Duodenal mucosa (tissue), 2 donors: ENCODE data around the gene STEAP1.
A peak's percentile ranks its signal among the peaks of the same experiment; 100 is the strongest.

Source experiments
- H3K27ac ChIP-seq: one replicate; pipeline ENCODE4 v1.7.0; 2013; ENCODE audit warnings: low read depth, low read length
- H3K27me3 ChIP-seq, 2 donors: one replicate each; pipeline ENCODE4 v1.7.0; 2013; ENCODE audit warnings: low read length in 2 of 2, control low read depth in 1 of 2; ENCODE audit not compliant: insufficient read depth in 2 of 2, control insufficient read depth in 1 of 2
- H3K36me3 ChIP-seq, 2 donors: one replicate each; pipeline ENCODE4 v1.7.0; 2013; ENCODE audit warnings: low read length in 2 of 2, control low read depth in 1 of 2; ENCODE audit not compliant: insufficient read depth in 2 of 2, control insufficient read depth in 1 of 2
- H3K4me1 ChIP-seq, 2 donors: one replicate each; pipeline ENCODE4 v1.7.0; 2013; ENCODE audit warnings: low read length in 2 of 2, control low read depth in 1 of 2; ENCODE audit not compliant: insufficient read depth in 2 of 2, control insufficient read depth in 1 of 2
- H3K4me3 ChIP-seq, 2 donors: one replicate each; pipeline ENCODE4 v1.7.0; 2013; ENCODE audit warnings: low read length in 2 of 2, low read depth in 1 of 2
- H3K9ac ChIP-seq, 2 donors: one replicate each; pipeline ENCODE4 v1.7.0; 2013; ENCODE audit warnings: low read length in 2 of 2, low read depth in 1 of 2
- H3K9me3 ChIP-seq, 2 donors: one replicate each; pipeline ENCODE4 v1.7.0; 2013; ENCODE audit warnings: low read length in 2 of 2, control low read depth in 1 of 2; ENCODE audit not compliant: control insufficient read depth in 1 of 2

The STEAP1 gene

DNA sequence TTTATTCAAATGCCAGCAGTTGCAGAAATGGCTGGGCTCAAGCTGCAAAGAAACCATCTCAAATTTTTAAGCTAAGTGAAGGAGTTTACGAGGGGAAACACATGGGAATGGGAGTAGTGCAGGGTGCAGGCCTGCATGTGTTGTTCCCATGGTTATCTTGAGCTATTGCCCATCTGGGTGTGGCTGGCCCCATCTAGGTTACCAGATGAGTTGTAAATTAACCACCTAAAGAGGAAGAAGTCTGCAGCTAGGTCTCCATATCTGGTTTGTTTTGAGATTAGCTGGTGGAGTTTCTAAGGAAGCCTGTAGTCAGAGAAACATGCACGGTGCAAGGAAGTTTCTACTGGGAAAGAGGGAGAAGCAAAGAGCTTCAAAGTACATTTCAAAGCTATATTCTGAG, 34.0 kb downstream of the STEAP1 start:
- Histone ChIP-seq H3K4me1 (peaks cover 0 to 4% of the 10 kb centered on the region in 2 donors), H3K4me3 (no peak overlapping the region), H3K27me3 (no peaks in the 10 kb centered on the region), H3K36me3 (no peaks in the 10 kb centered on the region), H3K9me3 (peaks cover 3 to 16% of the 10 kb centered on the region in 2 donors), H3K27ac (no peak overlapping the region), H3K9ac (no peak overlapping the region)

DNA sequence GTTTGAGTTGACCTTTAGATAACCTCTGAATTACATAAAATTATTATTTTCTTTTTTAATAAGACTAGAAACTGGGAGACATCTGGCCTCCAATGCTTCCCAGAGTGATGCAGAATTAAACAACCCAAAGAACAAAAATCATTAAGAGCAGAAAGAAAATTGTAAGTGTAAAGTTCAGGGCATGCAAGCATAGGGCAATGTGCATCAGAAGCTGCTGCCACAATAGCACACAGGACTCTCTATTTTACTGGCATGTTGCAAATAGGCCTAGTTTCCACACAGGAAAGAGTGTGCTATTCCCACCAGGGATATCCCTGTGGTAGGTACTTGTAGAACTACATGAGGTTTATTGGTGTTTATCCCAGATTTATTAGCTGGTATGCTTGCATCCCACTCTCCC, 36.7 kb downstream of the STEAP1 start:
- H3K4me1 ChIP-seq, result peaks cover 0 to 8% of the 10 kb centered on the region in 2 donors
- no peaks in the 10 kb centered on the region for H3K27me3 ChIP-seq
- no peak overlapping the region for H3K27ac ChIP-seq
- peaks cover 3 to 16% of the 10 kb centered on the region in 2 donors for H3K9me3 ChIP-seq
- H3K36me3 ChIP-seq, result no peaks in the 10 kb centered on the region
- H3K4me3 ChIP-seq, result no peak overlapping the region
- H3K9ac ChIP-seq, result no peak overlapping the region

DNA sequence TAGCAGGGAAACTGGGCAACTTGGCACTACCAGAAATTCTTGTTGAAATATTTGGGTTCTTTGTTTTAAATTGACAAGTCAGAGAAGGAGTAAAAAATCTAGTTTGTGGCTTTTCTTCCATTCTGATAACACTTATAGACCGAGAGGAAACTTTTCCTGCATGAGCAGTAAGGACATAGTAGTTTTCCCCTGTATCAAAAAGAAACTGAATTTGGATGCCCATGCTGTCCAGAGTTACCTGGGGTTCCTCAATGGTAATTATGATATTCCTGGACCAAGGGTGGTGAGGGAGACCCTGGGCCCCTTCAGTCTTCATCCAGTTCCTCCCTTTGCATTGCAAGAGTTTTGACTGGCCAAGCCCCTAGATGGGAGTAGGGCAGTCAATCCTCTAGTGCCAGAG, 37.4 kb downstream of the STEAP1 start:
- H3K4me1 ChIP-seq, result peaks cover 0 to 8% of the 10 kb centered on the region in 2 donors
- H3K9me3 ChIP-seq, result peaks cover 3 to 16% of the 10 kb centered on the region in 2 donors
- no peak overlapping the region for H3K4me3 ChIP-seq
- H3K27ac ChIP-seq, result no peak overlapping the region
- no peaks in the 10 kb centered on the region for H3K36me3 ChIP-seq
- H3K9ac ChIP-seq, result no peak overlapping the region
- no peaks in the 10 kb centered on the region for H3K27me3 ChIP-seq

DNA sequence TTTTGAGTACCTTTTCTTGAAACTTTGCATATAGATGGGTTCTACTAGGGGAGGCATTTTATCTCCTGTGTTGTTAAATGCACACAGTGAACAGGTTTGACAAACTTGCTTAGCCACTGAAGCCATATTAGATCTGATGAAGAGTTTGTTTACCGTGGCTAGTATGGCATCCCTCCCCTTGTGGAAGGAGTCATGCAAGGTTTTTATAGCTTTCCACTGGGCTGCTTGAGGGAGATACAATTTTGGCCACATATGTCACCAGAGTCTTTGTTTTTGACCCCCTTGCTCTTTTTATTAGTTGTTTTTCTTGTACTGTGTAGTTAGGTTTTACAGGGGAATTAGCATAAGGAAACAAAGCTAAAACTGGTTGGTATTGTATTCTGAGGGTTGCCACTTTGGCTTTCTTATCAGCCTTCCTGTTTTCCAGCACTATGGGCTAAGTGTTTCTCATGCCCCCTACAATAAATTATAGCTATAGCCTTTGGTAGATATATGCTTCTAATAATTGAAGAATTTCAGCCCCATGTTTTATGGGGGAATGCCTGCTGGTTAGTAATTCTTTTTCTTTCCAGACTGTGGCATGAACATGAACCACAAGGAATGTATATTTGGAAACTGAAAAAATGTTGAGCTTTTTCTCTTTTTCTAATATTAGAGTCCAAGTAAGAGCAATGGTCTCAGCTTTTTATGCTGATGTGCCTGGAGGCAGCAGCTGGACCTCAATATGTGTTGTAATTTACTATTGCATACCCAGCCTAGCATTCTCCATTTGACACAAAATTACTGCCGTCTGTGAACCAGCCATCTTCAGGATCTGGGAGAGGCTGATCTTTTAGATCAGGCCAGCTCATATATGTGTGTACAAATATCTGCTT, 38.8 kb downstream of the STEAP1 start:
- Histone ChIP-seq H3K27ac (no peak overlapping the region), H3K27me3 (no peaks in the 10 kb centered on the region), H3K4me3 (no peak overlapping the region), H3K36me3 (no peaks in the 10 kb centered on the region), H3K9ac (no peak overlapping the region), H3K4me1 (peaks cover 0 to 6% of the 10 kb centered on the region in 2 donors), H3K9me3 (peaks cover 3 to 16% of the 10 kb centered on the region in 2 donors)

DNA sequence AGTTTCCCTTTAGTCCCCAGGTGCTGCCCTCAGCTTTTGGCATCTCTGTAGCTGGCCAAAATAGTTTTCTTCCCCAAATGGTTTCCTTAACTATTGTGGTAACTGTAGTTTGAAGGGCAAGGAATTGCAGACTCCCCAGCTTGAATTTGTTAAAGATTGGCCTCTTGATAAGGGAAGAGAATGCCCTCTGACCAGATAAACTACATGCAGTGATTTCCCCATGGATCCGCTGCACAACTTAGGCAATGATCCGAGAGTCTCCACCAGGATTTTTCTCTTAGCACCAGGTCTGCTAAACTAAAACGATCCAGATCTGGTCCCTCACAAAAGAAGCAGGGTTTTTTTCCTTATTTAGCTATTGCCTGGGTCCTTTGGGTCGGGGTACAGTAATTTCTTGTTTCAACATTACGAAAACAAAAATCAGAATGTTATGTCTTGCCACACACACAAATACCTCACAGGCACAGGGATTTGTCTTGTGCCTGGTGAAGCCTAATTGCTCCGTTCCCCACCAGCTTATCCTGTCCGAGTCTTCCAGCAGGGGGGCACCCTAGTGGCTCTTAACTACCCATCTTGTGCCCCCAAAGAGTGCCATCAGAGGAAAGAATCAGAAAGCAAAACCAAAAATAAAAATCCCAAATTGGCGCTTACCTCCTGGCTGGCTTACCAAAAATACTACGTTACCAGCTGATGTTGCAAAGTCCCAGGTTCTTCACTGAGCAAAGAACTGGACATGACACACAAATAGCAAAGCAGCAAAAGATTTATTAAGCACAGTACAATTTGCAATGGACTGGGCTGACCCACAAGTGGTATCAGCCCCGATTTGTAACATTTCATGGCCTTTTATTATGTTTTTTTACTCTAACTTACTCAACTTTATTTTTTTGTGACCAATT, 40.9 kb downstream of the STEAP1 start:
- H3K4me3 ChIP-seq, result no peak overlapping the region
- H3K27me3 ChIP-seq, result no peaks in the 10 kb centered on the region
- H3K27ac ChIP-seq, result no peak overlapping the region
- H3K9ac ChIP-seq, result no peak overlapping the region
- peaks cover 0 to 4% of the 10 kb centered on the region in 2 donors for H3K4me1 ChIP-seq
- peaks cover 3 to 16% of the 10 kb centered on the region in 2 donors for H3K9me3 ChIP-seq
- H3K36me3 ChIP-seq, result no peaks in the 10 kb centered on the region

DNA sequence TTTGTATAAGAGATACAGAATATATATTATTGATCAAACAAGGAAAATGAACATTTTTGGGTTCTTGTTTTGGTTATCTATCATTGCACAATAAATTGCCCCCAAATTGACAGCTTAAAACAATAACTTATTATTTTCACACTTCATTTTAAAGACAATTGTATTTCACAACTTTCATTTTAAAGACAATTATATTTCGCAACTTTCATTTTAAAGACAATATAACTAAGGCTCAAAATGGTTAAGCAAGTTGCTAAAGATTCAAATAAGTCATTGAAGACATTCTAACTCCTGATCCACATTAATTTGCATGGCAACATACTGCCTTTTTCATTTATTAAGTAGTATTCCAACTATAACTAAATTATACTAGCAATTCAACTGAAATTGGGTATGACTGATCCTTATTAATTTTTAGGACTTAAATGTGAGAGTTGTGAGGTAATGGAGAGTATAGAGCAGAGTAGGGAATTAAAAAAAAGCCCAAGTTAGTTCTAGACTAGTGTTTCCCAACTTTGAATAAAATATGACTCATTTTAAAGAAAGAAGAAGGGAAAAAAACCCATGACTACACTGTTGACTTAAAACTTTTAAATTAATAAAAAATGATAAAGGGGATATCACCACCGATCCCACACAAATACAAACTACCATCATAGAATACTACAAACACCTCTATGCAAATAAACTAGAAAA, 47.4 kb downstream of the STEAP1 start:
- H3K9me3 ChIP-seq, result no peaks in the 10 kb centered on the region

DNA sequence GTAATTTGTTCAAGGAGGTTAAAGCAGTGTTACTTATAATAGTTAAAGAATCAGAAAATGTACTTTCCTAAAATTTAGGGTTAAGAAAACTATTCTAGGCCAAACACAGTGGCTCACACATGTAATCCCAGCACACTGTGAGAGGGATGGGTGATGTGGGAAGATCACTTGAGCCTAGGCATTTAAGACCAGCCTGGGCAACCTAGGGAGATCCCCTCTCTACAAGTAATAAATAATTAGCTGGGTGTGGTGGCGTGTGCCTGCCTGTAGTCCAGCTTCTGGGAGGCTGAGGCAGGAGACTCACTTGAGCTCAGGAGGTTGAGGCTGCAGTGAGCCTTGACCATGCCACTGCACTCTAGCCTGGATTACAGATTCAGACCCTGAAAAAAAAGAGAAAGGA, 53.7 kb downstream of the STEAP1 start:
- no peak overlapping the region for H3K9ac ChIP-seq
- H3K27me3 ChIP-seq, result no peaks in the 10 kb centered on the region
- H3K4me3 ChIP-seq, result no peak overlapping the region
- H3K4me1 ChIP-seq, result peaks cover 5 to 8% of the 10 kb centered on the region in 2 donors
- no peak overlapping the region for H3K27ac ChIP-seq
- H3K36me3 ChIP-seq, result no peaks in the 10 kb centered on the region
- no peaks in the 10 kb centered on the region for H3K9me3 ChIP-seq

More for the DNA sequence above, 47.4 kb downstream of the STEAP1 start:
- no peak overlapping the region for H3K27ac ChIP-seq
- no peaks in the 10 kb centered on the region for H3K4me1 ChIP-seq
- no peak overlapping the region for H3K9ac ChIP-seq
- no peaks in the 10 kb centered on the region for H3K36me3 ChIP-seq
- no peaks in the 10 kb centered on the region for H3K27me3 ChIP-seq
- no peak overlapping the region for H3K4me3 ChIP-seq

DNA sequence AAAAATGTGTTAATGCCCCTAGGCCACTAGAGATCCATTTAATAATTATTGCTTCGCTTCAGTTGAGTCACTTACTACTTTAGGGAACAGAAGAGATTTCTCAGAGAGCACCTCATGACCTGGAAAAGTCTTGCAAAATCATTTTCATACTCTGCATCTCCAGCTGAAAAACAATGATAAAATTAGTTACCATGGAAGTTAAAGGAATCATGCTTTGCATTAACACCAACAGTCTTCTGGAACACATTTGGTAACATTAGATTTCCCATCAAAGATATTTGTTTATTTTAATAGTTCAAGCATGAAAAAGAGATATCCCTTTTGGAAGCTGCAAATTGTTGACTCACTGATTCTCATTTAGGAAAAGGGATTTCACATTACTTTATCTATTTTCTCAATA, 55.5 kb downstream of the STEAP1 start:
- Histone ChIP-seq H3K36me3 (no peaks in the 10 kb centered on the region), H3K27me3 (no peaks in the 10 kb centered on the region), H3K4me1 (peaks cover 5 to 19% of the 10 kb centered on the region in 2 donors), H3K4me3 (no peak overlapping the region), H3K27ac (no peak overlapping the region), H3K9me3 (no peaks in the 10 kb centered on the region), H3K9ac (no peak overlapping the region)

DNA sequence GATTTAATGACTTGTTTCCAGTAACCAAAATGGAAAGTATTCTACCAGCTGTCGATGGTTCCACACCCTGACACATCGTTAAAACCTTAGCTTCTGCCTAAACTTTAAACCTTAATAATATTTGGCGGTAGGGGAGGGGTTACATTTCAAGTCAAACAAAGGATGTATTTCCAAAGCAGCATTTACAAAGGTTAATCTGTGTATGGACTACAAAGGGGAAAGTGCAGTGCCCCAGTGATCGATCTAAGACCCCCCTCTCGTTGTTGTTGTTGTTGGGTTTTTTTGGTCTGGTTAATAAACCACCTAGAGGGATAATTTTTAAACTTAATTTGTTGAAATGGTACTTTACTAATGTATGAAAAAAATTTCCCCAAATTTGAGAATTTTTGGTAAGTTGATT, 56.2 kb downstream of the STEAP1 start:
- Histone ChIP-seq H3K4me1 (peaks cover 5 to 19% of the 10 kb centered on the region in 2 donors), H3K9ac (peak overlapping the region in 1 of 2 donors; percentile 78), H3K4me3 (no peak overlapping the region), H3K36me3 (no peaks in the 10 kb centered on the region), H3K9me3 (no peaks in the 10 kb centered on the region), H3K27me3 (no peaks in the 10 kb centered on the region), H3K27ac (no peak overlapping the region)
